NCI-H748 (cell line): ENCODE measurements around the gene ZFAND2A.
"Not testable (repeated sequence)": the region's sequence is repeated elsewhere in the genome, so short reads cannot be mapped to it uniquely, and the experiment has no call there.

Experiments
- DNase-seq: peaks from one replicate; lab custom pipeline; 2025; ENCODE audit not compliant: unreplicated experiment; lab: John Stamatoyannopoulos, UW

The ZFAND2A gene

DNA sequence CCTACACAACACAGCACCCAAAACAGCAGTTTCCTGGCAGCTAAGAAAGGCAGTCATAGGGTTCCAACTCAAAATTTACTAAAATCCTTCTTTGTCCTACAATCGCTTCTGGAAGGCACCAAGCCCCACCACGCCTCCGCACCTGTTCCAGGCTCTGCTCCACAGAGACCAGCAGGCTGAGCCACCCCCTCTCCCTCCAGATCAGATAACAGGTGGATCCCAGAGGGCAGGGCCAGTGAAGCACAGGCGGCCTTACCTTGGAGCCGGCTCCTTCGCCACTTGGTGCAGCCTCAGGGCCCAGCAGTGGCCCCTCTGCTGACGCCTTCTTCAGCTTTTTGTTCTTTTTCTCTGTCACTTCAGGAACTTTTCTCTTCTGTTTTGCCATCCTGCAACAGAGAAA is 33.0 kb downstream of the ZFAND2A start:
- no peak for DNase-seq

DNA sequence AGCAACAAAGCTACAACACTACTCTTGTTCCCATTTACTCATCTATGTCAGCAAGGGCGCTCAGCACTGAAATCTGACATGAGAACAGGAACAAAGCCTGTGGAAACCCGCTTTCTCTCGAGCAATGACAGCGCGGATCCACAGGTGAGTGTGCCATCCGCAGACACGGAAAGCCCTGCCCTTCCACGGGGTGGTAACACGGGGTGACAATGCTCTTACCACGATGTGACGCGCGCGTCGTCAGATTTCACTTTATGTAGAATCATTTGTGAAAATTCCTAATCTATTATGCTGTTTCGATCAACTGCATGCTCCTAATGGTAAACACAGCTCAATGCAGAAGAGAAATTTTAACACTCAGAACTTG is 34.4 kb downstream of the ZFAND2A start:
- no peak for DNase-seq

DNA sequence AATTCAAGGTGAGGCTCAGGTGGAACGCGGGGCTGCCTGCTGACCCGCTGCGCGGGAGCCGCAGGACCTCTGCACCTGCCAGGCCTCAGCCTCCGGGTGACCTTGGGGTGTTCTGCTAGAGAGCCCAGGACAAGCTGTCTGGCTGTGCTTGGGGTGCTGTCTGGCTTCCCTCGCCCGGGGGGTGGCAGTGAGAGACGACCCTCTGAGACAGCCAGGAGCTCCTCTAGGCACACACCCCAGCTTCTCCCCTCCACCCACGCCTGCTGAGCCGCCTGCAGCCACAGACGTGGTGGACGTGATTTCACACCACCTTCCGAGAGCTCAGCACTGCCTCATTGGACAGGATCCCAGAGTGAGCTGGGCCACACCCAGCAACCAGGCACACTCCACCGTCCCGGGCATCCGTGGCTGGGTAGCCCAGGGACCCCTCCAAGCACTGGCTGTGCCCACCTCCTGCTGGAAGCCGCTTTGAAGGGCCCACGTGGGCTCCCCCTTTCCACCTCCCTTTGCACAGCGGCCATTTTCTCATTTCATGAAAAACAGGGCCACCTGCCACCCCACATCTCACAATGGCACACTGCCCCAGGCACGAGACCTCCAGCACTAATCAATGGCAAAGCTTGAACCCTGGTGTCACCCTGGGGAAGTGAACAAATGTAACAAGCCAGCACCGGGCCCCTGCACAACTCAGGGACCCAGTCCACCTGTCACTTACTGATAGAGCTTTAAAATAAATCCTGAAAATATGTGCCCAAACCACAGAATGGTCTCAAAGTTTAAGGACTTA is 35.0 kb downstream of the ZFAND2A start:
- DNase-seq, result no peak

DNA sequence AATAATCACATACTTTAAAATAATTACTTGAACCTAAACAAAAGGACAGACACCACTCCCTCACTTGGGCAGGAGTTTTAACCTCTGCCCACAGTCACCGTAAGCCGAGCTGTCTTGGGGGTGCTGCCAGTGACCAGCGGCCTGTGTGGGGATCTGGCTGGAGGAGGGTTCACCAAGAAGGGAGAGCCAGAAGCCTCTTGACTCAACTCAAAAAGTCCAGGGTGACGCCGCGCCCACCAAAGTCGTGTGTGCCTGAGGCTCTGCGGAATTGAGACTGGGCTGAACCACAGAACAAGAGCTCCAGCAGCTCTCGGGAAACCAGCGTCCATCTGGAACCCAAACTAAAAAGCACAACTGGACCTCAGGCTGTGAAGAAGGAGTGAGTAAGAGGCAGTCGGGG is 35.8 kb downstream of the ZFAND2A start:
- DNase-seq, result no peak

DNA sequence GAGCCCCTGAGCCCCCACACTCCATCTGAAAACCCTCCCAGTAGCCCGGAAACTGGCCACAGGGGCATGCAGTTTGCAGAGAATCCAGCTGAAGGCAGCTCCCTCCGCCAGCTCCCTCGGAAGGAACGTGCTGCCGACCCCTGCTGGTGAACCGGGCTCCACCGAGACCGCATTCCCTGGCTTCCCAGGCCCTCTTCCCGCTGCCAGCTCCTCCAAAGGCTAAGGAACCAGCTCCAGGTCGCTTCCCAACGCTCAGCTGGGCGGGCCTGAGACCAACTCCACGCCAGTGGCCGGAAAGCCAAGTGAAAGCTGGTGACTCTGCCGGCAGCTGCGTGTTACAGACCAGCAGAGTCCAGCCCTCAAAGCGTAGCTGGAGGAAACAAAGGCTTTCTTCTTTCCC is 36.3 kb downstream of the ZFAND2A start:
- no peak for DNase-seq

DNA sequence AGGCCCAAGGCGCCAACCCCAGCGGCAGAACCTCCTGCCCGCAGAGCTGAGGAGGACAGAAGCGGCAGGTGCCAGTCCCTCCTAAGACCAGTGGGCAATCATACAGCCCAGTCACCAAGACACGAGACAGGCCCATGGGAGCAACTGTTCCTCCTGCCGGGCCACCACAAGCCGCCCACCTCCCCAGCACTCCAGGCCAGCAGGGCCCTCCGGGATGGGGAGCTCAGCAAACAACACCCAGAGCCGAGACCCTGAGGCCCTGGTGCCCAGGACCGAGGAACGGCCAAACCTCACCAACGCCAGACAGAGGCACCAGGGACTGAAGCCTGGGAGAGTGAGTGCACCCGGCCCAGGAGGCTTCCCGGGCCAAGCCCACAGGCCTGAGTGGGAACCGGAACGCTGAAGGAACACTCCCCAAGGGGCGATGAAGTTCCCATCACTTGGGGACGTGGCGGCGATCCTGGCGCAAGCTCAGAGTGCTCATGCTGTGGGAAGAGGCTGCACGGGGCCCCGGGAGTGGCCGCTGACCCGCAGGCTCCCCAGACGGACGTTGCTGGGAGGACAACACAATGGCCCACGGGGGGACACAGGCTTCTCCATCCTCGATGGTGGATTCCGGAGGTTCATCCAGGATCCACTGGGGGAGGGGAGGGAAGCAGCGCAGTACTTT is 37.0 kb downstream of the ZFAND2A start:
- DNase-seq, result no peak

DNA sequence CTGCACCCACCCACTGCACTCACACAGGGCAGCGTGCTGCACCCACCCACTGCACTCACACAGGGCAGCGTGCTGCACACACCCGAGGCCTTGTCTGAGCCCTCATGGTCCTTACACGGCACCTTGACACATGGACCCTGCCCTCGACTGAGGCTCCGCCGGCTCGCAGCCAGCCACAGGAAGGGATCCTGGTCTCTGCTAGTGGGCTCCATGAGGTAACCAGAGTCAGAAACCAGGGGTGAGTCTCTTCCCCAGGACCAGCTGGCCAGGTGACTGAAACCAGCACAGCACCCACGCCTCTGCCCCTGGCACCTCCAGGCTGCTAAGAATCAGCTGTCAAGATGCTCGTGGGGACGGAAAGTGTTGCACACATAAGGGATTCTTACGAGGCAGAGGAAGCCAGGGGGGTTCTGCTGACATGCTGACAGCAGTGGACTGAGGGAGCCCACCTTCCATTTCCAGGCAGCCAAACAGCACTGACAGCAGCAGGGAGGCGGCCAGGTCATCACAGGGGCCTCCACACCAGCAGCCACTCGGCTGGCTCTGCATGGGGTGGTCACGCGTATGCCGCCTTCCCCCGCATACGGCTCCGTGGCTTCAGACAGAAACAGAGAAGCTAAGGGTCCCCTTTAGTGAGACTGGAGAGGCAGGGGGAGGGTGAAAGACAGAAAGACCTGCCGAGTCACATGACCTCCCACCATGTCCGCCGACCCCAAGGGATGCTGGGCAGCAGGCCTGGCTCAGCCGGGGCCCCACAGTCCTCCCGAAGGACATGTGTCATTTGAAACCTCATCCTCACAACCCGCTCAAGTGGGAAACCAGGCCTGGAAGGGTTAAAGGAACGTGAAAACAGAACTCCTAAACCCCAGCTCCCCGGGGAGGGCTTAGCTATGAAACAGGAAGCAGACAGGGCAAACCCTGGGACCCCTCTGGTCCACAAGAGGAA is 37.8 kb downstream of the ZFAND2A start:
- DNase-seq, result no peak

DNA sequence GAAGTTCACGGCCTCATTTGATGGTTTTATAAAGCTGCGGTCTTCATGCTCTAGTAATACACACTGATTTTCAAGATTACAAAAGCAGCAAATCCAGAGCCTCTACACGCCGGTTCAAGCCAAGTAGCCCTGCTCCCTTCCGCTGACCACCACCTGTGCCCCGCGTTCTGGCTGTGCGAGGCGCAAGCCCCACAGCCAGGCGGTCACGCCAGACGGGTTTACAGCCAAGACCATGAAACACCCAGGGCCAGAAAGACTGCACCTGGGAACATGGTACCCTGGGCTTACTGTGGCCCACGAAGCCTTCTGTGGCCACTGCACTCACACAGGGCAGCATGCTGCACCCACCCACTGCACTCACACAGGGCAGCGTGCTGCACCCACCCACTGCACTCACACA is 38.5 kb downstream of the ZFAND2A start:
- DNase-seq, result no peak

DNA sequence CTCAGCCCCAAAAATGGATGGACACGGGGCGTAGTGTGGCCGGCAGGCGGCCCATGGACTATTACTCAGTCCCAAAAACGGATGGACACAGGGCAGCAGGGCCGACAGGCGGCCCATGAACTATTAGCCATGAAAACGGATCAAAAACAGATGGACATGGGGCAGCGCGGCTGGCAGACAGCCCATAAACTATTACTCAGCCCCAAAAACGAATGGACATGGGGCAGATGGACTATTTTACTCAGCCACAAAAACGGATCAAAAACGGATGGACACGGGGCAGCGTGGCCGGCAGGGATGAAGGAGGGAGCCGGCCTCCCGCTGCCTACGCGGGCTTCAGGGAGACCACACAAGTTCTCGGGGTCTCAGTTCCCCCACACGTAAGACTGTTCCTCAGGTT is 39.2 kb downstream of the ZFAND2A start:
- no peak for DNase-seq

DNA sequence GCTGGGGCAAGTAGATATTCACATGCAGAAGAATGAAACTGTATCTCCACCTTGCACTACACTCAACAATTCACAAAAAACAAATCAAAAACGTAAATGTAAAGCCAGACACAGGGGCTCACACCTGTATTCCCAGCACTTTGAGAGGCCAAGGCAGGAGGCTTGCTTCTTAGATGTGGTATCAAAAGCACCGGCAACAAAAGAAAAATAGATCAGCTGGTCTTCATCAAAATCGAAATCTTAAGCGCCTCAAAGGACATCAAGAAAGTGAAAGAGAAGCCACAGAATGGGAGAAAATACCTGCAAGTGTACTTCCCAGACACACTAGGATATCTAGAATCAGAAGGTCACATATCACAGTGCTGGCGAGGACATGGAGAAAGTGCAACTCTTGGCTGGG is 40.8 kb downstream of the ZFAND2A start:
- DNase-seq, result no peak

DNA sequence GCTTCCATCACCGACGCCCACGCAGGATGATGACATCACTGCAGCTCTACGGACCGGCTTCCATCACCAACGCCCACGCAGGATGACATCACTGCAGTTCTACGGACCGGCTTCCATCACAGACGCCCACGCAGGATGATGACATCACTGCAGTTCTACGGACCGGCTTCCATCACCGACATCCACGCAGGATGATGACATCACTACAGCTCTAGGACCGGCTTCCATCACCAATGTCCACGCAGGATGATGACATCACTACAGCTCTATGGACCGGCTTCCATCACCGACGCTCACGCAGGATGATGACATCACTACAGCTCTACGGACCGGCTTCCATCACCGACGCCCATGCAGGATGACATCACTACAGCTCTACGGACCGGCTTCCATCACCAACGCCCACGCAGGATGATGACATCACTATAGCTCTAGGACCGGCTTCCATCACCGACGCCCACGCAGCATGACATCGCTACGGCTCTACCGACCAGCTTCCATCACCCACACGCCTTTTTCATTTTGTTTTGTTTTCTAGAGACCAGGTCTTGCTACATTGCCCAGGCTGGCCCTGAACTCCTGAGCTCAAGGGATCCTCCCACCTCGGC is 42.6 kb downstream of the ZFAND2A start:
- DNase-seq, result no peak

DNA sequence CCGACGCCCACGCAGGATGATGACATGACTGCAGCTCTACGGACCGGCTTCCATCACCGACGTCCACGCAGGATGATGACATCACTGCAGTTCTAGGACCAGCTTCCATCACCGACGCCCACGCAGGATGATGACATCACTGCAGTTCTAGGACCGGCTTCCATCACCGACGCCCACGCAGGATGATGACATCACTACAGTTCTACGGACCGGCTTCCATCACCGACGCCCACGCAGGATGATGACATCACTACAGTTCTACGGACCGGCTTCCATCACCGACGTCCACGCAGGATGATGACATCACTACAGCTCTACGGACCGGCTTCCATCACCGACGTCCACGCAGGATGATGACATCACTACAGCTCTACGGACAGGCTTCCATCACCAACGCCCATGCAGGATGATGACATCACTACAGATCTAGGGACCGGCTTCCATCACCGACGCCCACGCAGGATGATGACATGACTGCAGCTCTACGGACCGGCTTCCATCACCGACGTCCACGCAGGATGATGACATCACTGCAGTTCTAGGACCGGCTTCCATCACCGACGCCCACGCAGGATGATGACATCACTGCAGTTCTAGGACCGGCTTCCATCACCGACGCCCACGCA is 43.5 kb downstream of the ZFAND2A start:
- not testable (repeated sequence) for DNase-seq

DNA sequence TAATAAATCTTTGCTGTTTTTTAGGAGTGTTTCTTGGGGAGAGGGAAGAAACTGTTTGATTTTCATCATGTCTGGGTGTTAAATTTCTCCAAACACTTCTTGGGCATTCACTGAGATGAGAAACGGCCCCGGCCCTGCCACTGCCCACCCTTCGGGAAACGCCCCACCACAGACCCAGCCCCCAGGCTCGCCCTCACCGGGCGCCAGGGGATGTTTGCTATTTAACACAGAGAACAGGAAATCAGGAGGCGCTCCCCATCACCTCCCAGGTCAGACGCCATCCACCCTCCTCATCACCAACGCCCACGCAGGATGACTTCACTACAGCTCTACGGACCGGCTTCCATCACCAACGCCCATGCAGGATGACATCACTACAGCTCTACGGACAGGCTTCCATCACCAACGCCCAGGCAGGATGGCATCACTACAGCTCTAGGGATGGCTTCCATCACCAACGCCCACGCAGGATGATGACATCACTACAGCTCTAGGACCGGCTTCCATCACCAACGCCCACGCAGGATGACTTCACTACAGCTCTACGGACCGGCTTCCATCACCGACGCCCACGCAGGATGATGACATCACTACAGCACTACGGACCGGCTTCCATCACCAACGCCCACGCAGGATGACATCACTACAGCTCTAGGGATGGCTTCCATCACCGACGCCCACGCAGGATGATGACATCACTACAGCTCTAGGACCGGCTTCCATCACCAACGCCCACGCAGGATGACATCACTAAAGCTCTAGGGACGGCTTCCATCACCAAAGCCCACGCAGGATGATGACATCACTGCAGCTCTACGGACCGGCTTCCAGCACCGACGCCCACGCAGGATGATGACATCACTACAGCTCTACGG is 44.6 kb downstream of the ZFAND2A start:
- DNase-seq, result not testable (repeated sequence)

DNA sequence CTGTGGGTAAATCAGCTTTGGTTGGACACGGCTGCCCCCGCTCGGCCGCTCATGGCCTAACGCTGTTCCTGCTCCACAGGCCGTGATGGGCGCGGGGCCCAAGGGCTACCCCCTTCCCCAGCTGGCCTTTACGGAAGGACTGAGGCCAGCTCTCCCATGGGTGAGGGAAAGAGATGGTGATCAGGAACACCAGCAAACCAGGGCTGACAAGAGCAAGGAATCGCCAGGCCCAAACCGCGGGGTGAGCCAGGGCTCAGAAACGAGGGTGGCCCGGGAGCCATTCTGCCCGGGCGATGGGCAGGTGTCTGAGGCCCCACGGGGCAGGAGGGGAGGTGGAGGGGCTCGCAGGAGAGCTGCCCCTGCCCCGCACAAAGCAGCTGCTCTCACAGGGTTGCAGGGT is 45.5 kb downstream of the ZFAND2A start:
- DNase-seq, result no peak

DNA sequence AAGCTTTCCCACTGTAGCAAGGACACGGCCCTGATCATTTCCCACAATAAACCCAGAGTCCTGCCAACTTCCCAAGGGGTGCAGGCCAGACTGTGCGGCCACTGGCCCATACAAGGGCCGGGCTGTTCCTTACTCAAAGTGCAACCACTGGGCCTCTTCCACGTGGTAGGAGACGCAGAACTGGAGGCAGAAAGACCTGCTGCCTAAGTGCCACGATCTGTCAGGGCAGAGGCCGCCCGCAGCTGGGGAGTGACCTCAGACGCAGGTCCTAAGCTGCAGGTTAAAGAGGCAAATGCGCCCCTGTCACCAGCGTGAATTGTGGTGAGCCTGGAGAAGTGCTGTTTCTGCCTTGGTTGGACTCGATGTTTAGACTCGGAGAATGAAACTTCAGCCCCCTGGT is 45.9 kb downstream of the ZFAND2A start:
- no peak for DNase-seq

DNA sequence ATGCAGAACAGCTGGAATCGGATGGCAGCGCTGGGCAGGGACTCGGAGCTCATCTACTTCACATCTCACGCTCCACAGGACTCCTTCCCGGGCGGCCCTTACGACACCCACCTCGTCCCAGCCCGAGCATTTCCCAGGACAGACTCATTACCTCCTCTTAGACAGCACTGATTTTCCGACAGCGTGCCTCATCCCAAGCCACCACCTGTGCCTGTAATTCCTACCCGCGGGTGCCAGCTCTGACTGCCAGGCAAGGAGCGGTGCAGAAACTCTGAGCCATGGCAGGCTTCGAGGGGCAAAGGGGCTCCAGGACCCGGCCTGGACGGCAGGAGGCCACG is 46.5 kb downstream of the ZFAND2A start:
- no peak for DNase-seq

DNA sequence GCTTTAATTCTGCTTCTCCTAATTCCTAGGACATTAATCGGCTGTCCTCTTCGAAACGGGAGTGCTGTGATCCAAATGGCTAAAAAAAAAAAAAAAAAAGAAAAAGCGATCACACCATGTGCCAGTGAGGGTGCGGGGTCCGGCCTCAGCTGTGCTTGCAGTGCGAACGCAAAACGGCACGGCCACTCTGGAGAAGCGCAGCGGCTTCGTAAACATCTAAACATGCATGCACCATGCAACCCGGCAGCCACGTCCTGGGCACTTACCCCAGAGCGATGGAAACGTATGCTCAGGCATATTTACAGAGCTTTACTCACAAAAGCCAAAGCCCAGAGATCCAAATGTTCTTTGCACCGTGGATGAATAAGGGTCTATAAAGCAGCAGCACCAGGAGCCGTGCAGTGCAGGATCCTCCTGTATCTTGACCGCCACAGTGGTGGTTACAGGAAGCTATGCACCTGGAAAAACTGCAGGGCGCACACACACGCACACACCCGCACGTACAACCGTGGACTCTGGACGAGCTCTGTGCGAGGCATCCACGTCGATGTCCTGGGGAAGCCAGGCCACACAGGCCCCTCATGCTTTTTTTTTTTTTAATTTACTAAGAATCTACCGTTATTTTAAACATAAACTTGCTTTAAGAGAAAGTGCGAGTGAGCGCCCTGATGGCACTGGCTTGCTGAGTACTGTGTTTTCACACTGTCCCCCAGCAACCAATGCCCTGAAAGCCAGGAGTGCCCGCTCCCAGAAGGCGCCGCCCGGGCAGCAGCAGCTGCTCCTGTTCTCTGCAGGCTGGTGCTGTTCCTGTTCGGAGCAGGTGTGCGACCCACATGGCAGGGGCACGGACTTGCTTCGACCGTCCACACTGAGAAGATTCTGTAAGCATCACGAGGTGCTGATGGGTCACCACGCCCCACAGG is 47.1 kb downstream of the ZFAND2A start:
- DNase-seq, result no peak

DNA sequence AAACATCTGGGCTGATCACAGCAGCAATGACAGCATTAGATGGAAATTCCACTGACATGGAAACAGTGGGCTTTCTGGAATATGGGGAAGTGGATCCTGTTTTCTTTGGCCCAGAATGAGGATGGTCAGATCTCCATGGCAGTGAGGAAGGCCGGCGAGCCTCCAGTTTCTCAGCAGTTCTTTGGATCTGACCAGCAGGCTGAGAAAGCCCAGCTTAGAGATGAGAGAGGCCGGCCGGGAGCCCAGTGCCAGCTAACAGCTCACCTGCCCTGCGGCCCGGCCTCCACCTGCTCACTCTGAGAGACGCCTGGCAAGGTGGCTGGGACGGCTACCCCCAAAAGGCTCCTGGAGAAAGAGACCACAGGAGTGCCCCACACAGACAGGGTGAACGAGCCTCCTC is 47.9 kb downstream of the ZFAND2A start:
- DNase-seq, result no peak

DNA sequence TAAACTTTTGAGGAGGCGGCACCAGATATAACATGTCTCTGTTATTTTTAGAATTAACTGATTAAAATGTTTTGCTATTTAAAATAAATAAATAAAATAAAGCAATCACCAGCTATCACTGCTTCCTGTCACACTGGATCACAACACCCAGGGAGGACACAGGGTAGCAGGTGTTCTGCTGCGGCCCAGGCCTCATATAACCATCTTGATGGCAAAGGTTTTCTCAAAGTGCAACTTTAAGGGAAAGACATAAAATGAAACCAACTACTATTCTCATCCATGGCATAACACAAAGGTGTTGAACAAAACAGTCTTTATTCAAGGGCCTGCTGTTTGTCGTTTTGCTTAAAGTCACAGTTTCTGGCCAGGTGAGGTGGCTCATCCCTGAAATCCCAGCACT is 48.8 kb downstream of the ZFAND2A start:
- no peak for DNase-seq
